Smooth muscle cell (in vitro differentiated cells): ENCODE measurements around the gene F2. TPM values are rescaled to one million over a fixed set of nuclear protein-coding genes. Genes with fewer than 3 reads are reported as not detected.
A peak's percentile ranks its signal among the peaks of the same experiment; 100 is the strongest.

Experiments
- DNase-seq: peaks from one replicate; lab custom pipeline; 2025; ENCODE audit not compliant: unreplicated experiment; lab: John Stamatoyannopoulos, UW
- H2AFZ ChIP-seq: fragments of 200-600 bp; sonication (generic); 2 replicates; pipeline ENCODE4 v1.6.0; 2016; ENCODE audit warnings: antibody characterized with exemption, low read depth, mild to moderate bottlenecking
- H3F3A ChIP-seq: fragments of 200-600 bp; sonication (generic); 2 replicates; pipeline ENCODE4 v1.6.0; 2017; ENCODE audit warnings: antibody characterized with exemption, low read depth
- H3K27ac ChIP-seq: fragments of 200-600 bp; sonication (generic); 2 replicates; pipeline ENCODE4 v1.5.1; 2016; ENCODE audit warnings: low read depth, mild to moderate bottlenecking
- H3K27me3 ChIP-seq: fragments of 200-600 bp; sonication (generic); 2 replicates; pipeline ENCODE4 v1.6.1; 2016; ENCODE audit warnings: low read depth, mild to moderate bottlenecking
- H3K36me3 ChIP-seq: fragments of 200-600 bp; sonication (generic); 2 replicates; pipeline ENCODE4 v1.5.1; 2016; ENCODE audit warnings: low read depth
- H3K4me1 ChIP-seq: fragments of 200-600 bp; sonication (generic); 2 replicates; pipeline ENCODE4 v1.5.1; 2016; ENCODE audit warnings: low read depth
- H3K4me2 ChIP-seq: fragments of 200-600 bp; sonication (generic); 2 replicates; pipeline ENCODE4 v1.6.0; 2016; ENCODE audit warnings: mild to moderate bottlenecking
- H3K4me3 ChIP-seq: fragments of 200-600 bp; sonication (generic); 2 replicates; pipeline ENCODE4 v1.5.1; 2016; ENCODE audit warnings: mild to moderate bottlenecking
- H3K79me2 ChIP-seq: fragments of 200-600 bp; sonication (generic); 2 replicates; pipeline ENCODE4 v1.6.0; 2016; ENCODE audit warnings: low read depth, mild to moderate bottlenecking
- H3K9ac ChIP-seq: fragments of 200-600 bp; sonication (generic); 2 replicates; pipeline ENCODE4 v1.6.0; 2016; ENCODE audit warnings: low read depth
- H3K9me3 ChIP-seq: fragments of 200-600 bp; sonication (generic); replicated peaks from 2 replicates; pipeline ENCODE4 v1.5.1; 2016; ENCODE audit warnings: low read depth
- H4K20me1 ChIP-seq: fragments of 200-600 bp; sonication (generic); 2 replicates; pipeline ENCODE4 v1.6.0; 2016; ENCODE audit warnings: low read depth
- WGBS: methylation state at CpG from one replicate; pipeline ENCODE4 v1.1.7; 2016; ENCODE audit warnings: low lambda C conversion rate; 5-methylcytosine and 5-hydroxymethylcytosine counted together
- polyA plus RNA-seq: library from polyadenylated mRNA; unstranded; fragments of >200 nt; fragmentation: Nextera tagmentation; extraction: Ambion mirVana; gene quantifications from 2 replicates; pipeline ENCODE4 v1.2.1, GENCODE V29; 2016
- total RNA-seq: library from RNA; depleted of rRNA; stranded (reverse); fragments of >200 nt; gene quantifications from 2 replicates; pipeline ENCODE4 v1.2.3, GENCODE V29; 2014
- TF ChIP-seq, protein P1 (sequence below): fragments of 200-600 bp; sonication (generic); IDR thresholded peaks from 2 replicates; pipeline ENCODE4 v1.5.1; 2017; ENCODE audit warnings: borderline replicate concordance, mild to moderate bottlenecking, antibody characterized with exemption; ENCODE audit not compliant: insufficient read depth, poor library complexity, severe bottlenecking

F2 gene
- total and polyA plus RNA-seq, 2 experiments from 2014 or later: 0.21 to 0.27 TPM

- no peaks in the 10 kb centered on the region for H3K79me2 ChIP-seq
- TF ChIP-seq, protein P1, sequence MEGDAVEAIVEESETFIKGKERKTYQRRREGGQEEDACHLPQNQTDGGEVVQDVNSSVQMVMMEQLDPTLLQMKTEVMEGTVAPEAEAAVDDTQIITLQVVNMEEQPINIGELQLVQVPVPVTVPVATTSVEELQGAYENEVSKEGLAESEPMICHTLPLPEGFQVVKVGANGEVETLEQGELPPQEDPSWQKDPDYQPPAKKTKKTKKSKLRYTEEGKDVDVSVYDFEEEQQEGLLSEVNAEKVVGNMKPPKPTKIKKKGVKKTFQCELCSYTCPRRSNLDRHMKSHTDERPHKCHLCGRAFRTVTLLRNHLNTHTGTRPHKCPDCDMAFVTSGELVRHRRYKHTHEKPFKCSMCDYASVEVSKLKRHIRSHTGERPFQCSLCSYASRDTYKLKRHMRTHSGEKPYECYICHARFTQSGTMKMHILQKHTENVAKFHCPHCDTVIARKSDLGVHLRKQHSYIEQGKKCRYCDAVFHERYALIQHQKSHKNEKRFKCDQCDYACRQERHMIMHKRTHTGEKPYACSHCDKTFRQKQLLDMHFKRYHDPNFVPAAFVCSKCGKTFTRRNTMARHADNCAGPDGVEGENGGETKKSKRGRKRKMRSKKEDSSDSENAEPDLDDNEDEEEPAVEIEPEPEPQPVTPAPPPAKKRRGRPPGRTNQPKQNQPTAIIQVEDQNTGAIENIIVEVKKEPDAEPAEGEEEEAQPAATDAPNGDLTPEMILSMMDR: no peak
- no peaks in the 10 kb centered on the region for H3K36me3 ChIP-seq
- H3K4me3 ChIP-seq: no peak overlapping the region
- H3K27me3 ChIP-seq: no peaks in the 10 kb centered on the region
- no peaks in the 10 kb centered on the region for H4K20me1 ChIP-seq
- 82% methylated on average over 7 of the region's 7 CpGs for WGBS
- H2AFZ ChIP-seq: no peak overlapping the region
- no peak overlapping the region for H3K27ac ChIP-seq
- no peaks in the 10 kb centered on the region for H3K9me3 ChIP-seq
- H3K4me1 ChIP-seq: peaks cover 21% of the 10 kb centered on the region
- H3K9ac ChIP-seq: no peak overlapping the region
- H3F3A ChIP-seq: peaks cover 29% of the 10 kb centered on the region
- no peak overlapping the region for H3K4me2 ChIP-seq
- no peak for DNase-seq
Observed at GRCh38 chr11:46672381-46672839, 46.6 kb upstream of the F2 start.

DNA sequence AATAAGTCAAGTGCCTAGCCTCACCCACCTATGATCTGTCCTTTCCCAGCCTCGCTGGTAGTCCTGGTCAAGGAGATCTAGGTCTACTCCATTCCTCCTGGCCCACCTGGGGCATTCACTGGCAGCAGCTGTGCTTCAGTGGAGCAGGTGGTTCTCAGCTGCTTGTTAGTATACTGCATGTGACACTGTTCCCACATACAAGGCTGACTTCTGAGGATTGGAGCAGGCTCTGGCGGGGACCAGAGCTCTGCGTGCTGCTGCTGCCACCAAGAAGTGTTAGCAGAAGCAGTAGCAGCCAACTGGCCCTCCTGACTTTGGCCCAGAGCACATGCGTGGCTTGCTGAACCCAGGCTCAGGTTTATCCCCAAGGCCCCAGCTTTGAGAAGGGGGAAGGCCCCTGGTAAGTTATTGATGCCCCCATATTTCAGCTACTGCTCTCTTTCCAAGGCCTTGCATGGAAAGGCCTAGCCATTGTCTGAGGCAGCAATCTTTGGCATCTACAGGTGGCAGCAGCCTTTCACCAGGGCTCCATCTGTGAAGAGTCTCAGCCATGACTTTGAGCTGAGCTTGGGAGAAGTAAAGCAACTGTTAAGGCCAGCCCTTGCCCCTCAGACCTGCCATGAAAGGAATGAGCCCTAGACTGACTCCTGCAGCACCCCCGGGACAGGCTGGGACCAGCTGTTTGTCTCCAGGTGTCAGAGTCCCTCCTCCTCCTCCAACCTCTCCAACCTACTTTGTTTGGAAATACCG is 45.1 kb upstream of the F2 start:
- H3K36me3 ChIP-seq: no peaks in the 10 kb centered on the region
- H3K9ac ChIP-seq: no peak overlapping the region
- H3K4me2 ChIP-seq: peak overlapping the region; percentile 70
- 83% methylated on average over 6 of the region's 6 CpGs for WGBS
- no peaks in the 10 kb centered on the region for H3K9me3 ChIP-seq
- no peak overlapping the region for H3K4me3 ChIP-seq
- no peak overlapping the region for H2AFZ ChIP-seq
- H3F3A ChIP-seq: peaks cover 29% of the 10 kb centered on the region
- no peaks in the 10 kb centered on the region for H4K20me1 ChIP-seq
- H3K4me1 ChIP-seq: peaks cover 21% of the 10 kb centered on the region
- no peaks in the 10 kb centered on the region for H3K79me2 ChIP-seq
- H3K27me3 ChIP-seq: no peaks in the 10 kb centered on the region
- TF ChIP-seq, protein P1: no peak
- peak overlapping the region; percentile 77 for H3K27ac ChIP-seq
- no peak for DNase-seq

DNA sequence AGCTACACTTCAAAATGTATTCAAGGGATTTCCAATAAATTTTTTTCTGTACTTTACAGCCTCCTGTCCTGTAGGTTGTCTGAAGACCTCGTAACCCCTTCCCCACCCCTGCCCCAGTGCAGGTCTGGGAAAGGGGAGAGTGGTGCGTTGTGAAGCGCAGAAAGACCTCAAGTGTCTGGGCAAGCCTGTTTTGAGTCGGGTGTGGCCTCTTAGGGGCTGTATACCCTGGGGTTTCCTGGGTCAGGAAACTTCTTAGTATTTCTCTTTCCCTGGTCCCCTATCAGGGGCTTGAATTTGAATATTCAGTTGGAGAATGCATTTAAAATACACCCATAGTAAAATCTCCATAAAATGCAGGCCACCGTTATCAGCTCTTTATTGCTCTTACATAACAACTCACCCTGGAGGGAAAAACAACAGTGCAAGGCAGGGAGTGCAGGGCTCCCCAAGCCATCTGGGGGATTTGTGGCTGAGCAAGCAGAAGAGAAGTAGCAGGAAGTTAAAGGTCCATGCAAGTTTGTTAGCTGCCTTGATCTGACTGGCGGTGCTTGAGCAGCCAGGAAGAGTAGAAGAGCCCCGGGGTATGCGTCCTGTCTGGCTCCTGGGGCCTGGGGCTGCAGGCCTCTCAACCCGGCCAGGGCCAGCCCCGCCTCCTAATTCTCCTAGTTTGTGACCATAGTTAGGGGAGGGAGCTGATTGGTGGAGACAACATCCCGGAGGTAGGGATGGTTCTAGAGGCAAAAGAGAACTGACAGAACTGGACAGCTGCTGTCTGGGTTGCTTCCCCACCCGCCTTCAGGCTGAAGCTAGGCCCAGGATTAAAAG is 44.3 kb upstream of the F2 start:
- H3F3A ChIP-seq: peaks cover 29% of the 10 kb centered on the region
- no peaks in the 10 kb centered on the region for H4K20me1 ChIP-seq
- WGBS: 14% methylated on average over 12 of the region's 12 CpGs
- peak overlapping the region; percentile 70 for H3K4me2 ChIP-seq
- no peak overlapping the region for H3K4me3 ChIP-seq
- no peak overlapping the region for H3K9ac ChIP-seq
- H2AFZ ChIP-seq: no peak overlapping the region
- peak overlapping the region; percentile 77 for H3K27ac ChIP-seq
- no peaks in the 10 kb centered on the region for H3K79me2 ChIP-seq
- peak; percentile 25 for DNase-seq
- H3K27me3 ChIP-seq: no peaks in the 10 kb centered on the region
- peaks cover 21% of the 10 kb centered on the region for H3K4me1 ChIP-seq
- H3K36me3 ChIP-seq: no peaks in the 10 kb centered on the region
- TF ChIP-seq, protein P1: no peak
- H3K9me3 ChIP-seq: no peaks in the 10 kb centered on the region
